Stimulated activated CD4-positive, alpha-beta T cell treated with anti-CD3 and anti-CD28 coated beads, Interleukin-2, amount 100 ng/mL, for 48 hours (primary cell): Measurements from ENCODE around the gene NANOS2.
"Not testable (repeated sequence)": the region's sequence is repeated elsewhere in the genome, so short reads cannot be mapped to it uniquely, and the experiment has no call there.

Experiments used
- DNase-seq, 2 donors: peaks; one replicate each; pipeline ENCODE4 v3.0.0-alpha.2; 2020

The NANOS2 gene

DNA sequence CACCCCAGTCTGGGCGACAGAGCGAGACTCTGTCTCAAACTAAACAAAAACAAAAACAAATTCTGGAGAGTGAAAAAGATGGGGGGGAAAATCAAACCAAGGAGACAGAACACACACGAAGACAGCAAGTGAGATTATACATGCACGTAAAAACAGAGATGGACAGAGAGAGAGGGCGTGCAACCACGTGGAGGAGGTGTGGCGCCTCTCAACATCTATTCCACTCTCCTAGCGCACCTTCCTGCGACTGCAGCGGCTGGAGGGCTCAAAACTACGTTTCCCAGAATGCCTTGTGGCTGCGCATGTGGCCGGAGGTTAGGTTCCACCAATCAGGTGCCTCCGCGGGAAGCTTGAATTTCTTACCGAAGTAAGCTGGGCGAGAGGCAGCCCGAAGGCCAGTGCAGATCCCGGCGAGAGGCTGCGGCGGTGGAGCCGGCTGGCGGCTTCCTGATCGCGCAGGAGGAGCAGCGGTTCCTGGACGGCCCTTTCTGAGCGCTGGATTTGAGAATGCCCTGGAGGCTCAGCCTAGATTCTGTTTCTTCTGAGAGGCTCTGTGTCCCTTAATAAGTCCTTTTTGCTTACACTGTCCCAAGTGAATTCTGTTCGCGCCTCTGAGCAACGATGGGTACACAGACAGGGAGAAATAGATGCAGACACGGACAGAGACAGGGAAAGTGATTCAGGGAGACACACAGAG, 13.1 kb upstream of the NANOS2 start:
- peak; percentile 75 to 80 for DNase-seq

DNA sequence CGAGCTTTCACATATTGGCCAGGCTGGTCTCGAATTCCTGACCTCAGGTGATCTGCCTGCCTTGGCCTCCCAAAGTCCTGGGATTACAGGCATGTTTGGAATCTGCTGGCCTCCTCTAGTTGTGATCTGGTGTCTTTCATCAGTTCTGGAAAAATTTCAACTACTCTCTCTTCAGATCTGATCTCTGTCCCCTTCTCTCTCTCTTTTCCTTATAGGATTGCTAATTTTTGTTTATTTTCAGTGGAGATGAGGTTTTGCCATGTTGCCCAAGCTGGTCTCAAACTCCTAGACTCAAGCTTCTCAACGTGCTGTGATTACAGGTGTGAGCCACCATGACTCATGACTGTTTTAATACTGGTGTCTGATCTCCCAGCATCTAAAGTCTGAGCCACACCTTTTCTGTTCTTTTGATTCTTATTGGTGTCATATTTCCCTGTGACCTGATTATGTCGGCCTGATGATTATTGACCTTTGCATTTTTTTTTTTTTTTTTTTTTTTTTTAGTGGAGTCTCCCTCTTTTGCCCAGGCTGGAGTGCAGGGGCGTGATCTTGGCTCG, 10.4 kb upstream of the NANOS2 start:
- no peak for DNase-seq

DNA sequence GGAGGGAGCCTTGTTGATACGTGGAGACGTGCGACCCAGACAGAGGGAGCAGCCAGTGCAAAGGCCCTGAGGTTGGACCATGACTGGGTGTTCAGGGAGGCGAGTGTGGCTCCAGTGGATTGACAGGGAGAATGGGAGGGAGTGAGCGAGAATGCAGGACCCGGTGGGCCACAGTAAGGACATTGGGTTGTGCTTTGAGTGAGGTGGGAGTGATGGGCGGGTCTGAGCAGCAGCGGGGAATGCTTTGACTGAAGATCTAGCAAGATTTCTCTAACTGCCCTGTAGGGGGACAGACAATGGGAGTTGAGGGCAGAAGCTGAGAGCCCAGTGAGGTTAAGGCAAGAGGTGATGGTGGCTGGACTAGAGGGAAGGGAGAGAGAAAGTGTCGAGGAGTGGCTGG, 7.7 kb upstream of the NANOS2 start:
- no peak for DNase-seq

DNA sequence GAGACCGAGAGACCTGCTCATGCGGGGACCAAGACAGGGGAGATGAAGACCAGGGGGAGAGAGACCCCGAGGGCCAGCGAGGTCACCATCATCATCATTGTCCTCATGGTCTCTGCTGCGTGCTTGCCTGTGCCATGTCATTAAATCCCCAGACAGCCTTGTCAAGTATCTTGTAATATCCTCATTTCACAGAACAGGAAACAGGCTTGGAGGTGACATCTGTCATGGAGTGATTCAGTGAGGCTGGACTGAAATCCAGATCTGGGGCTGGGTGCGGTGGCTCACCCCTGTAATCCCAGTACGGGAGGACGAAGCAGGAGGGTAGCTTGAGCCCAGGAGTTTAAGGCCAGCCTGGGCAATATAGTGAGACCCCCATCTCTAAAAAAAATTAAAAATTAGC, 5.9 kb upstream of the NANOS2 start:
- DNase-seq = no peak

DNA sequence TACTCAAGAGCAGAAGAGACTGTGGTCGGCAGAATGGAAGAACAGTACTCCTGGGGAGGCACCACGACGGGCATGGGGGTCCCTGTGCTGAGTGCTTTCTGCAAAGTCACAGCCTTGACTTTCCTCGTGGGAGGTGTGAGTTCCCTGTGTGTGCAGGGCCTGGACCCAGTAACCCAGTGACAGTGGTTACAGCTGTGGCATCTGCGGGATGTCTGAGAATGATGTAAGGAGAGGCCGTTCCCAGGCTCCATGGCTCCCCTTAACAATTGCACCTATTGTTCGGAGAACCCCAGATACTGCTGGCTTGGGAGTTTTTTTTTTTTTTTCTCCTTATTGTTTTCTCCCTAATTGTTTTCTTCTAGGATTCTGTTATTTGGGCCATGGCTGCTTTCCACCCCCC, 5.1 kb upstream of the NANOS2 start:
- DNase-seq = no peak

DNA sequence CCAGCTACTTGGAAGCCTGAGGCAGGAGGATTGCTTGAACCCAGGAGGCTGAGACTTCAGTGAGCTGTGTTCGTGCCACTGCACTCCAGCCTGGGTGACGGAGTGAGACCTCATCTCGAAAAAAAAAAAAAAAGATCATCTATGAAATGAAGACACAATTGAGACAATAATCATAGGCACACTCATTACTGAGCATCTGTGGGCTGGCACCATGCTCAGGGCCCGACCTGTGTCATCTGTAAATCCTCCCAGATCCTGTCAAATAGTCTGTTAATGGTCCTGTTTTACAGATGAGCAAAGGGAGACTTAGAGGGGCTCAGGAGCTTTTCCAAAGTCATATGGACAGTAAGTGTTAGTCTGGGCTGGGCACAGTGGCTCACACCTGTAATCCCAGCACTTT, 4.1 kb upstream of the NANOS2 start:
- no peak for DNase-seq

DNA sequence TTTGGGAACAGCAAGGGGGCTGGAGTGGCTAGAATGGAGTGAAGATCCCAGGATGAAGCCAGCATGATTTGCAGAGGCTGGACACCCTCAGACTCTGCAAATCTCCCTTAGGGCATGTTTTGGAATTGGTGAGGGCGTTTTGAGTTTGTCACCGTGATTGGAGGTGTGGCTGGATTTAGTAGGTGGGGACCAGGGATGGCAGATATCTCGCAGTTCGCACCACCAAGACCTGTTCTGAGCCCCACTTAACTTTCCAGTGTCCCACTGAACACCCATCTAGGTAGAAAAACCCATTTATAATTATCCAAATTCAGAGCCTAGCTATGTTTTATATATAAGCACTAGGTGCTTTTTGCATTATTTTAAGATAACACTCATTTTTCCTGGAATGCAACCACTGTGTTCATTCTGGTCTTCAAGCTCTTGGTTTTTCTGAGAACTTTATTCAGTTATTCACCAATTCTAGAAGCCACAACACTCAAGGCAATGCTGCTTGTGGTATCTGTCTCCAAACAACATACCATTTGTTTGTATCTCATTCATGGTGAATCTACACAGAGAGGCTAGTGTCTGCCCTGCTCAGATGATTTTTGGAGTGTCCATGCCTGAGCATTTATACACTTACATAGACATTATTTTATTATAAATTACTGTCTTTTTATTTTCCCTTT, 3.0 kb upstream of the NANOS2 start:
- no peak for DNase-seq

DNA sequence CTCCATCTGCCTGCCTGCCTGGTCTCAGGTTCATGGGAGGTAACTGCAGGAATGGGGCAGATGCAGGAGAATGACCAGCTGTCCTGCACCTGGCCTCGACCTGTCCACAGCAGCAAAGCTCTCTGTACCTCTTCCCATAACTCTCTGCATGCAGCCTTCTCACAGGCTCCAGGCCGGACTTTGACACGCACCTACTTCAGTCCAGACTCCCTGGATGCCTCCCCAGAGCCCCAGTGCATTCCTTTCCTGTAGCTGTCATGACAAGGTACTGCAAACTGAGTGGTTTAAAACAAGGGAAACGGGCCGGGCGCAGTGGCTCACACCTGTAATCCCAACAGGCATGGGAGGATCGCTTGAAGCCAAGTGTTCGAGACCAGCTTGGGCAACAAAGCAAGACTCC, 3.3 kb downstream of the NANOS2 start:
- no peak for DNase-seq

DNA sequence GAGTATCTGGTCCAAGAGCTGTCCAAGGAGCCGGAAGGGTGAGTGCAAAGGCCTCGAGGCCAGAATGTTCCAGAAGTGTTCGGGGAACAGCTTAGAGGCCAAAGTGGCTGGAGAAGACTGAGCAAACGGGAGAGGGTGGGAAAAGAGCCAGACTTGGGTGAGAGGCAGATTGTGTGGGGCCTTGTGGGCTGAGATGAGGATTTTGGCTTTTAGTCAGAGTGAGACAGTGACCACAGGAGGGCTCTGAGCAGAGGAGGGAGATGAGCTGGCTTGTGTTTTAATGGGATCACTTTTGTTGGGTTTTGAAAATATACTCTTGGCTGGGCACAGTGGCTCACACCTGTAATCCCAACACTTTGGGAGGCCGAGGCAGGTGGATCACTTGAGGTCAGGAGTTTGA, 5.6 kb downstream of the NANOS2 start:
- no peak for DNase-seq

DNA sequence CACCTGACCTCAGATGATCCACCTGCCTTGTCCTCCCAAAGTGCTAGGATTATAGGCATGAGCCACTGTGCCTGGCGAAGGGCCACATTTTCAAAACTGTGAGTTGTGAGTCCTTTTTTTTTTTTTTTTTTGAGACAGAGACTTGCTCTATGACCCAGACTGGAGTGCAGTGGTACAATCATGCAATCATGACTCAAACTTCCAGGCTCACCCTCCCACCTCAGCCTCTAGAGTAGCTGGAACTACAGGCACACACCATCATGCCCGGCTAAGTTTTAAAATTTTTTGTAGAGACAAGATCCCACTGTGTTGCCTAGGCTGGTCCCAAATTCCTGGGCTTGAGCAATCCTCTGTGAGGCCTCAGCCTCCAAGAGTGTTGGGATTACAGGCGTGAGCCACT, 8.4 kb downstream of the NANOS2 start:
- DNase-seq = no peak

DNA sequence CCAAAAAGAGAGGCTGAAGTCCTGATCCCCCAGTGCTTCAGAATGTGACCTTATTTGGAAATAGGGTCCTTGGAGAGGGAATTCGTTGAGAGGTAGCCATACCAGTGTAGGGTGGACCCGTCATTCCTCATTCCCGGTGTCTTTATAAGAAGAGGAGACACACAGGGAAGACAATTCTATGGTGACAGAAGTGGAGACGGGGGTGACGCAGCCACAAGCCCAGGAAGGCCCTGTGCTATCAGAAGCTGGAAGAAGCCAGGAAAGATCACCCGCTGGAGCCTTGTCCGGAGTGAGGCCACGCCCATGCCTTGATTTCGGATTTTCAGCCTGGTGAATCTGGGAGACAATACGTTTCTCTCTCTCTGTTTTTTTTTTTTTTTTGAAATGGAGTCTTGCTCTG, 9.6 kb downstream of the NANOS2 start:
- no peak for DNase-seq

DNA sequence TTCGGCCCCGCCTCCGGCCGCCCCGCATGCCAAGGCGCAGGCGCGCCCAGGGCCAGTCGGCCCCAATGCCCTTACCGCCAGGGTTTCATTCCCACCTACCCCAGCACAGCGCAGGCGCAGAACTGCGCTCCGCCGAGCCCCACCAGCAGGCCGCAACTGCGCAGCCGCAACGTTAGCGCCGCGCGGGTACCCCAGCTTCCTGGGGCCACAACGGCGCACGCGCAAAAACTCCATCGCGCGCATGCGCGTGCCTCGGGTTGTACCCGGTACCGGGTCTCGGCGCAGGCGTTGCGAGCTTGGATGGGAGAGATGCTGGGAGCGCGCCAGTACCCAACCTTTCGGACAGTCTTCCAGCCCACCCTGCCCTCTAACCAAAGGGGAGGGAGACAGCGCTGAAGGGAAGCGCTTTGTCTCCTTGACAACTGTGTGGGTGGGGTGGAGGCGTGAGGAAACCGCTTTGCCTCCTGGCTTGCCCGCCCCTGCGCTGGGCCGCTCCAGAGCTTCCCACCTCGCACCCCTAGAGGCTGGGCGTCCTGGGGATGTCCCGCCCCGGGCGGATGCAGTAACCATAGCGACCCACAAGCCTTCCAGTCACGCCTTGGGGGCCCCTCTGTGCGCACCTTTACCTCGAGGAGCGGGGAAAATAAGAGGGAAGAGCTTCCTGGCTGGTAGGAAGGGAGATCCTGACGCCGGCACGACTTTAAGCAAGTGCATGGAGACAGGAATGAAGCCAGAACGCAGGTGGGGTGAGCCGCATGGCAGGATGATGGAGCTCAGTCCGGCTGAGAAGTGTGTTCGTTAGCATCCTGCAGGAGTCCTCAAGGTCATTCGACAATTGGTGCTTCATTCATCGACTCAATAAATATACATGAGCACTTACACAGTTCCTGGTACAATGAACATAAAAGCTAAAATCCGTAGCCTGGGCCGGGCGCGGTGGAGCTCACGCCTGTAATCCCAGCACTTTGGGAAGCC, 11.6 kb downstream of the NANOS2 start:
- peak; percentile 99 for DNase-seq

DNA sequence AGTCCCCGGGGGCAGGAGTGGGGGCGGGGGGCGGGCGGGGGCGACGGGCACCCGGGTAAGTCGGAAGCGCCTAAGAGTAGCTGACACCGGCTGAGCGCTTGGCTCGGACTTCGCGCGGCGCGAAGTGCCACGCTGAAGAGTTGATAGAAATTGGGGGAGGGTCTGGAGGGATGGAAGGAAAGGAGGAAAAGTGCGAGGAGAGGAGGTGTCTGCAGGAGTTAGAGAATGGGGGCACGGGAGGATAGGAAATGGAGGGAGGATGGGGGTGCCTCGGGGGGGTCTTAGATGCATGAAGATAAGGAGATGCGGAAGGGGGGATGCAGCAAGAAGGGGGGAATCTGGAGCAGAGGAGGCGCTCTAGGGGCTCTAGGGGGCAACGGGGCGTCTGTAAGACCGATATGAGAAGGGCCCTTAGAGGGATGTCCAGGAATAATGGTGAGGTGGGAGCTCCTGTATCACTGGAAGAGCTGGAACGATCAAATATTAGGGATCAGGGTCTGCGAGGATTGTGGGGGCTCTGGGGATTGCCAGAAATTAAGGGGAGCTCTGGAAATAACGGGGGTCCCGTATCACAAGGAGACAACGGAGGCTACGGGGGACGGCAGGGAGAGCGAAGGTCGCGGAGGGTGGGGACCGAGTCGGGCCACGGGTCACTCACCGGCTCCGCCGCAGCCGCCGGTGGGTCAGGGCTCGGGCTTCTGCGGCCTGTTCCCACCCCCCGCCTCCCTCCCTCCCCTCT, 12.5 kb downstream of the NANOS2 start, which contains the start of gene MYPOP:
Gene MYPOP (minus strand): TSS at position 702 of the 739 bp plus-strand sequence. CDS start 840 bp downstream, outside the sequence.
- DNase-seq = no peak

DNA sequence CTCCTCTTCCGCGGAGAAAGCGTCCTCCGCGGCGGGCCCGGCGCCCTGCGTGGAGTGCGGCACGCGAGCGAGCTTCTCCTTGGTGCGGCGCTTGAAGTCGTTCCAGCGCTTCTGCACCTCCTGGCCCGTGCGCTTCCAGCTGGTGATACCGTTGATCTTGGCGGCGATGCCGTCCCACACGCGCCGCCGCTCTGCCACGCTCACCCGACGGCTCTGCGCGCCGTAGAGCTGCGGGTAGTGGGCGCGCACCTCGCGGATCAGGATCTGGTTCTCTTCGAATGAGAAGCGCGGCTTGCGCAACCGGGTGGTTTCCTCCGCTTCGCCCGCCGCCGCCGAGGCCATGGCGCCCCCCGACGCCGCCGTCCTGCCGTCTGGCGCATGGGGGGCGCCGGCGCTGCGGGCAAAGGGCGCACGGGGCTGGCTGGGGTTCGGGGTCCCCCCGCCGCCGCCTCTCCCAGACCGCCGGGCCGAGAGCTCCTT, 13.1 kb downstream of the NANOS2 start:
- peak in 1 of 2 donors; percentile 29 for DNase-seq

DNA sequence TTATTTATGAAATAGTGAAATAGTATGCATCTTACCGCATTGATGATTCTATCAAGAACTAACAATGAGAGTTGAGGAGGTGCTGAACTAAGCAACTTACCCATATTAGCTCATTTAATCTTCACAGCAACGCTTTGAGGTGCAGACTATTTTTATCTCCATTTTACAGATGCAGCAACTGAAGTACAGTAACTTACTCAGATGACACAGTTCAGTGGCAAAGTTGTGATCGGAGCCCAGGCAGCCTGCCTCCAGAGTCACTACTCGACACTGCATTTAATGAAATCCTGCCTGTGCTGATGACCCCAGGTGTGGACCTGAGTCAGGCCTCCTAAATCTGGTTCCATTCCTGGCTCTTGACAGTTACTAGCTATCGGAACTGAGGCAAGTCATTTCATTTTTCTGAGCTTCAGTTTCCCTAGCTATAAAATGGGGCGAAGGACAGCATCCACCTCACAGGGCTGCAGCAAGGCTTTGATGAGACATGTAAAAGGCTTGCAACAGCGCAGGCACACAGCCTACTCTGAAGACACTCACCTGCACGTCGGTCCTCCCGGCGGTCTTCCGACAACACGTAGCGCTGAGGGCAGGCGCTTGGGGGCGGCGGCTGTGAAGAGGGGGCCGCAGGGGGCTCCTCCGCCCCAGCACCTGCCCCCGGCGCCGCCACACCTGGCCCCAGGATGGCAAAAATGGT, 13.7 kb downstream of the NANOS2 start:
- DNase-seq = no peak

DNA sequence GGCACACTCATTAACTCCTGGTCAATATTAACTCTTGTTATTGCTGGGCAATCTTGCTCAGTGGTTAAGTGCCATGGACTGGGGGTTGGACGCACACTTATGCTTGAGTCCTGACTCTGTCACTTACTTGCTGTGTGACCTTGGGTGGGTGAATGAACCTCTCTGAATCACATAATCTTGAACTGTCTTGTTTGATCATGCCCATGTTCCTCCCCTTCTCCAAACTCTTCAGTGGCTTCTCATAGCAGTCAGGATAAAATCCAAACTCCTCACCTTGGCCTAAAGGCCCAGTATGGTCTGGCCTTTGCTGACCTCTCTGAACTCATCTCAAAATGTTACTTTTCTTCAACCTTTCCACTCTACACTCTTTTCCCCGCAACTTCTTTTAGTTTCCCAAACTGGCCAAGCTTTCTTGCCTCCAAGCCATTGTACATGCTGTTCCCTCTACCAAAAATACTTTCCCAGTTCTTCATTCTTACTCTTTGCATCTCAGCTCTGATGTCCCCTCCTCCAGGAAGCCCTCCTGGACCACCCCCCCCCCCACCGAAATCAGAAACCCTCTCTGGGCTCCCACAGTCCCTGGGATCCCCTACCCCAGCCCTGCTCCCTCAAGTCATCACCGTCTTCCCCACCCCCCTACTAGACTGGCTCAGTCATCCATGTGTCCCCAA, 14.5 kb downstream of the NANOS2 start:
- DNase-seq = no peak

DNA sequence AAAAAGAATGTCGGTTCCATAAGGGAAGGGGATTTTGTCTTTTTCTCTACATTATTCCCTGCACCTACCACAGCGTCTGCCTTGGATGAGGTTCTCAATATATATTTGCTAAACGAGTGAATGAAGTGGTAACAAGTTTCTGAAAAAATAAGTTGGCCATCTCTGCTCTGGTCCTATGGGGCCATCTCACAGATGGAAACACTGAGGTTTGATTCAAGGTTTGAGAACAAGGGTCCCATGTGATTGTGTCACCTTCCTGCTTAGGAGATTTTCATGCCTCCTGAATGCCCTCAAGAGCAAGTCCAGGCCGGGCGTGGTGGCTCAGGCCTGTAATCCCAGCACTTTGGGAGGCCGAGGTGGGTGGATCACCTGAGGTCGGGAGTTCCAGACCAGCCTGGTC, 15.3 kb downstream of the NANOS2 start:
- DNase-seq = no peak

DNA sequence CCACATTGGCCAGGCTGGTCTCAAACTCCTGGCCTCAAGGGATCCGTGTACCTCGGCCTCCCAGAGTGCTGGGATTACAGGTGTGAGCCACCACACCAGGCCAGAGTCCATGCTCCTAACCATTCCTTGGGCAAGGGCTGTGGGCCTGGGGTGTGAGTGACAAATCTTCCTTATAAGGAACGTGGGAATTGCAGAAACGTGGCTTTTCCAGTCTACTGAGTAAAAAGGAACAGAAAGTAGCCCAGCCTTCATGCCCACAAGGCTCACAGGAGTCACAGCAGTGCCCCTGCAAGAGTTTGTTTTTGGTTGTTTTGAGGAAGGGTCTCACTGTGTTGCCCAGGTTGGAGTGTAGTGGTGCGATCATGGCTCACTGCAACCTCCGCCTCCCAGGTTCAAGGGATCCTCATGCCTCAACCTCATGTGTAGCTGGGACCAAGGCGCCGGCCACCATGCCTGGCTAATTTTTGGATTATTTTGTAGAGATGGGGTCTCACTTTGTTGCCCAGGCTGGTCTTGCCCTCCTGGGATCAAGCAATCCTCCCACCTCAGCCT, 17.2 kb downstream of the NANOS2 start:
- no peak for DNase-seq

DNA sequence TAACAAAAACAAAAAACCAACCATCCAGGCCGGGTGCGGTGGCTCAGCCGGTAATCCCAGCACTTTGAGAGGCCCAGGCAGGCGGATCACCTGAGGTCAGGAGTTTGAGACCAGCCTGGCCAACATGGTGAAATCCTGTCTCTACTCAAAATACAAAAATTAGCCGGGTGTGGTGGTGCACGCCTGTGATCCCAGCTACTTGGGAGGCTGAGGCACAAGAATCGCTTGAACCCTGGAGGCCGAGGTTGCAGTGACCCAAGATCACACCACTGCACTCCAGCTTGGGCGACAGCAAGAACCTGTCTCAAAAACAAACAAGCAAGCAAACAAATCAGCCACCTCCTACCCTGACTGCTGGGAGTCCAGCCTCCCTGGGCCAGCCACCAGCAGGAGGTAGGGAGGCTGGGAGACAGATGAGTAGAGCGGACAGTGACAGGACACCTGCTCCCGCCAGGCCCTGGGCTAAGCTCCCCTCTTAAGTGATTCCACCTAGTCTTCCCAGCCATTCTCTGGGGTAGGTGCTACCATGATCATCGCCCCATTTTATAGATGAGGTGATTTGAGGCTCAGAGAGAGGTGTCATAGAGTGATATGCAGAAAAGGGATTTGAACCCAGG, 18.5 kb downstream of the NANOS2 start:
- DNase-seq = not testable (repeated sequence)

DNA sequence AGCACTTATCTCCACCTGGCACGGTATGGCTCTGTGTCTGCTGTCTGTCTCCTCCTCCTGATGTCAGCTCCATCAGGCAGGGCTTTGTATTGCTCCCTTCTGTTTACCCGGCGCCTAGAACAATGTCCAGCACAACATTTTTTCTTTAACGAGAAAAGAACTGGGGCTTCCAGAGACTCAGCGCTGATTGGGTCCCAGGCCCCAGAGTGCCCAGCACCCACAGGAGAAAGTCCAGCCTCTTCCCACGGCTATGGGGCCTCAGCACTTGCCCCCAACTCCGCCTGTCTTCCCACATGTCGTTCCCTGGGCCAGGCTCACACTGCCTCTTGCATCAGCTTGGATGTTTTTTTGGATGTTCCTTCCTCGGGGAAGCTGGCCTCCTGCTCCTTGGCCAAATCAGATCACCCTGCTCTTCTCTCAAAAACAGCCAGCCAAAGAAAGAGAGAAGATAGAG, 19.0 kb downstream of the NANOS2 start:
- no peak for DNase-seq
